Eye (tissue), 1 donor: Measurements from ENCODE around the gene MIB1.
A peak's percentile ranks its signal among the peaks of the same experiment; 100 is the strongest.

Source experiments
- DNase-seq: peaks from one replicate; pipeline ENCODE4 v3.0.0-alpha.2; 2015

MIB1 gene

GRCh38 chr18:21900605-21901352 is 160.2 kb downstream of the MIB1 start:
- no peak for DNase-seq

- no peak for DNase-seq
Measured at GRCh38 chr18:21901423-21901945, 160.9 kb downstream of the MIB1 start.

- no peak for DNase-seq
Measured at GRCh38 chr18:21903709-21904108, 163.1 kb downstream of the MIB1 start.

- DNase-seq = peak; percentile 21
Measured at GRCh38 chr18:21904856-21905255, 164.3 kb downstream of the MIB1 start.

GRCh38 chr18:21907451-21907850 is 166.9 kb downstream of the MIB1 start:
- DNase-seq = no peak

- no peak for DNase-seq
Measured at GRCh38 chr18:21908711-21909110, 168.1 kb downstream of the MIB1 start.

GRCh38 chr18:21910906-21911305 is 170.3 kb downstream of the MIB1 start:
- no peak for DNase-seq

- DNase-seq = no peak
Measured at GRCh38 chr18:21911551-21911950, 171.0 kb downstream of the MIB1 start.

GRCh38 chr18:21912339-21913239 is 172.0 kb downstream of the MIB1 start:
- no peak for DNase-seq

- peak; percentile 37 for DNase-seq
Measured at GRCh38 chr18:21914739-21915319, 174.2 kb downstream of the MIB1 start.

GRCh38 chr18:21915546-21915945 is 175.0 kb downstream of the MIB1 start:
- no peak for DNase-seq

- DNase-seq = no peak
Measured at GRCh38 chr18:21916594-21916993, 176.0 kb downstream of the MIB1 start.

- DNase-seq = no peak
Measured at GRCh38 chr18:21918693-21919092, 178.1 kb downstream of the MIB1 start.
